GM23338 (cell line): Measurements from ENCODE around the gene NCL. TPM values are rescaled to one million over a fixed set of nuclear protein-coding genes. Genes with fewer than 3 reads are reported as not detected.

Source experiments
- ATAC-seq: fragments of 200-7000 bp; cut with Tn5 transposase; 3 replicates; pipeline ENCODE4 v1.9.1; 2020
- DNase-seq: peaks from one replicate; pipeline ENCODE4 v3.0.0-alpha.2; 2015; ENCODE audit warnings: low spot score
- H2AFZ ChIP-seq: fragments of 200-600 bp; sonication (generic); 2 replicates; pipeline ENCODE4 v1.8.0; 2016; ENCODE audit warnings: antibody characterized with exemption, mild to moderate bottlenecking, moderate library complexity
- H3F3A ChIP-seq: fragments of 200-600 bp; sonication (generic); replicated peaks from 2 replicates; pipeline ENCODE4 v1.8.0; 2017; ENCODE audit warnings: antibody characterized with exemption, mixed run types, low read depth
- H3K27ac ChIP-seq: fragments of 200-600 bp; sonication (generic); 2 replicates; pipeline ENCODE4 v1.6.1; 2016; ENCODE audit warnings: low read depth
- H3K27me3 ChIP-seq: fragments of 200-600 bp; sonication (generic); 2 replicates; pipeline ENCODE4 v1.8.0; 2016; ENCODE audit warnings: mild to moderate bottlenecking, mixed run types, moderate library complexity; ENCODE audit not compliant: insufficient read depth
- H3K36me3 ChIP-seq: fragments of 200-600 bp; sonication (generic); 2 replicates; pipeline ENCODE4 v1.8.0; 2016; ENCODE audit warnings: mild to moderate bottlenecking; ENCODE audit not compliant: insufficient read depth
- H3K4me1 ChIP-seq: fragments of 200-600 bp; sonication (generic); 2 replicates; pipeline ENCODE4 v1.8.0; 2016; ENCODE audit warnings: mild to moderate bottlenecking, moderate library complexity; ENCODE audit not compliant: insufficient read depth
- H3K4me2 ChIP-seq: fragments of 200-600 bp; sonication (generic); 2 replicates; pipeline ENCODE4 v1.7.1; 2017; ENCODE audit warnings: mixed run types
- H3K4me3 ChIP-seq: fragments of 200-600 bp; sonication (generic); 2 replicates; pipeline ENCODE4 v1.6.1; 2016; ENCODE audit warnings: mixed run types
- H3K79me2 ChIP-seq: fragments of 200-600 bp; sonication (generic); replicated peaks from 2 replicates; pipeline ENCODE4 v1.8.0; 2017; ENCODE audit warnings: mild to moderate bottlenecking; ENCODE audit not compliant: insufficient read depth
- H3K9me2 ChIP-seq: fragments of 200-600 bp; sonication (generic); 2 replicates; pipeline ENCODE4 v1.8.0; 2017; ENCODE audit not compliant: insufficient read depth
- H4K20me1 ChIP-seq: fragments of 200-600 bp; sonication (generic); replicated peaks from 2 replicates; pipeline ENCODE4 v1.8.0; 2017; ENCODE audit warnings: mild to moderate bottlenecking; ENCODE audit not compliant: insufficient read depth
- H3K27ac Mint-ChIP-seq: 2 replicates; pipeline ENCODE4 v1.8.0; 2020; ENCODE audit warnings: inconsistent platforms, mild to moderate bottlenecking, moderate library complexity, mixed read lengths
- H3K27me3 Mint-ChIP-seq: 3 replicates; pipeline ENCODE4 v1.8.0; 2022; ENCODE audit warnings: low read depth, mild to moderate bottlenecking, moderate library complexity, mixed read lengths, inconsistent platforms; ENCODE audit not compliant: insufficient read depth, poor library complexity
- H3K36me3 Mint-ChIP-seq: 3 replicates; pipeline ENCODE4 v1.8.0; 2021; ENCODE audit warnings: low read depth, mild to moderate bottlenecking, inconsistent platforms, moderate library complexity, mixed read lengths
- H3K4me1 Mint-ChIP-seq: 3 replicates; pipeline ENCODE4 v1.8.0; 2020; ENCODE audit warnings: mild to moderate bottlenecking, inconsistent platforms, mixed read lengths
- H3K4me3 Mint-ChIP-seq: 3 replicates; pipeline ENCODE4 v1.8.0; 2021; ENCODE audit warnings: moderate library complexity, mild to moderate bottlenecking, inconsistent platforms, mixed read lengths
- H3K9me3 Mint-ChIP-seq: 3 replicates; pipeline ENCODE4 v1.8.0; 2020; ENCODE audit warnings: moderate library complexity, mild to moderate bottlenecking, inconsistent platforms, mixed read lengths
- CREB1 ChIP-seq: fragments of 250-450 bp; sonication (Bioruptor Pico); IDR thresholded peaks from 2 replicates; pipeline ENCODE4 v1.5.0; 2020; ENCODE audit warnings: low read depth, mild to moderate bottlenecking, moderate library complexity
- CTCF ChIP-seq, 2 experiments: fragments of 200-600 bp in 1 of 2; sonication (generic) in 1 of 2; conservative IDR thresholded peaks; 2 replicates each; pipeline versions ENCODE4 v1.5.1 to v1.6.1; 2016 to 2017; ENCODE audit warnings: antibody characterized with exemption in 2 of 2, low read depth in 2 of 2, mild to moderate bottlenecking in 2 of 2, moderate library complexity in 1 of 2
- EZH2 ChIP-seq: fragments of 200-600 bp; sonication (generic); IDR thresholded peaks from one replicate; pipeline ENCODE4 v1.8.0; 2017; ENCODE audit warnings: antibody characterized with exemption, mild to moderate bottlenecking, low read depth; ENCODE audit not compliant: unreplicated experiment
- REST ChIP-seq: IDR thresholded peaks from one replicate; pipeline ENCODE4 v1.6.1; 2018; ENCODE audit warnings: antibody characterized with exemption; ENCODE audit not compliant: unreplicated experiment
- STAT1 ChIP-seq: IDR thresholded peaks from one replicate; pipeline ENCODE4 v1.6.1; 2016; ENCODE audit warnings: antibody characterized with exemption; ENCODE audit not compliant: unreplicated experiment
- ZNF114 ChIP-seq: fragments of 250-450 bp; sonication (Bioruptor Pico); IDR thresholded peaks from 2 replicates; pipeline ENCODE4 v1.5.0; 2020; ENCODE audit warnings: mild to moderate bottlenecking, moderate library complexity
- ZNF331 ChIP-seq: fragments of 250-450 bp; sonication (Bioruptor Pico); IDR thresholded peaks from 2 replicates; pipeline ENCODE4 v1.5.0; 2020; ENCODE audit warnings: low read depth, mild to moderate bottlenecking, moderate library complexity
- ZNF462 ChIP-seq: fragments of 250-450 bp; sonication (Bioruptor Pico); IDR thresholded peaks from 2 replicates; pipeline ENCODE4 v1.5.0; 2020; ENCODE audit warnings: mild to moderate bottlenecking, moderate library complexity
- polyA plus RNA-seq: library from polyadenylated mRNA; unstranded; fragments of >200 nt; fragmentation: Nextera tagmentation; extraction: Ambion mirVana; gene quantifications from 2 replicates; pipeline ENCODE4 v1.2.1, GENCODE V29; 2016
- total RNA-seq: library from RNA; depleted of rRNA; stranded (reverse); fragments of >200 nt; shearing (Covaris generic); gene quantifications from 2 replicates; pipeline ENCODE4 v1.2.3, GENCODE V29; 2014

Gene NCL
- total and polyA plus RNA-seq, 2 experiments from 2014 or later, result 678 to 2,269 TPM

- peaks cover 26% of the 10 kb centered on the region for H3K9me3 Mint-ChIP-seq
- H4K20me1 ChIP-seq, result no peaks in the 10 kb centered on the region
- H2AFZ ChIP-seq, result no peak overlapping the region
- H3K27me3 Mint-ChIP-seq, result peaks cover 9% of the 10 kb centered on the region
- H3K36me3 Mint-ChIP-seq, result peaks cover 25% of the 10 kb centered on the region
- H3K4me2 ChIP-seq, result no peak overlapping the region
- no peaks in the 10 kb centered on the region for H3K4me1 ChIP-seq
- no peak overlapping the region for H3K4me3 ChIP-seq
- H3K9me2 ChIP-seq, result no peaks in the 10 kb centered on the region; the same call in 1 of the 2 replicates
- H3K4me1 Mint-ChIP-seq, result peaks cover 4% of the 10 kb centered on the region; the same call in 1 of the 3 replicates
- ATAC-seq, result no peak
- H3K4me3 Mint-ChIP-seq, result no peak overlapping the region
- no peak overlapping the region for H3K27ac Mint-ChIP-seq
- DNase-seq, result no peak
- H3K27ac ChIP-seq, result no peak overlapping the region
- TF ChIP-seq ZNF114 (CRISPR knock-in tag) (no peak), ZNF331 (CRISPR knock-in tag) (no peak), STAT1 (no peak), CTCF (conservative IDR thresholded peaks at IDR 0.05; ENCODE audit: low read depth in 2 of 2) (no peak), ZNF462 (CRISPR knock-in tag) (no peak), CREB1 (CRISPR knock-in tag) (no peak), REST (no peak), EZH2 (no peak)
- no peaks in the 10 kb centered on the region for H3K79me2 ChIP-seq
- H3F3A ChIP-seq, result no peaks in the 10 kb centered on the region
- H3K27me3 ChIP-seq, result no peaks in the 10 kb centered on the region
- no peaks in the 10 kb centered on the region for H3K36me3 ChIP-seq
Observed at GRCh38 chr2:231490801-231491200, 26.5 kb upstream of the NCL start.
